IPS DF 6.9 (cell line): Measurements from ENCODE around the gene GPC5.

Experiments
- DNase-seq: peaks from one replicate; pipeline ENCODE4 v3.0.0-alpha.2; 2013; ENCODE audit warnings: low read depth, low spot score
- H3K27ac ChIP-seq: one replicate; pipeline ENCODE4 v1.5.1; 2013; ENCODE audit warnings: low read length, control low read depth
- H3K27me3 ChIP-seq: 2 replicates; pipeline ENCODE4 v1.6.1; 2013; ENCODE audit warnings: mild to moderate bottlenecking, low read length; ENCODE audit not compliant: control insufficient read depth, insufficient read depth
- H3K36me3 ChIP-seq: 2 replicates; pipeline ENCODE4 v1.6.1; 2013; ENCODE audit warnings: low read length; ENCODE audit not compliant: control insufficient read depth, insufficient read depth
- H3K4me1 ChIP-seq: 2 replicates; pipeline ENCODE4 v1.6.1; 2013; ENCODE audit warnings: low read length; ENCODE audit not compliant: control insufficient read depth, insufficient read depth
- H3K4me3 ChIP-seq: 2 replicates; pipeline ENCODE4 v1.5.1; 2013; ENCODE audit warnings: mild to moderate bottlenecking, low read length
- H3K9me3 ChIP-seq: 2 replicates; pipeline ENCODE4 v1.6.1; 2013; ENCODE audit warnings: low read length, inconsistent platforms; ENCODE audit not compliant: control insufficient read depth, insufficient read depth
- WGBS: extraction: QIAGEN DNeasy Blood & Tissue Kit; methylation state at CpG from one replicate; pipeline ENCODE4 v1.1.7; 2013; ENCODE audit warnings: mixed read lengths, missing lambda C conversion rate; ENCODE audit not compliant: insufficient read length, insufficient coverage; 5-methylcytosine and 5-hydroxymethylcytosine counted together

GPC5 gene

DNA sequence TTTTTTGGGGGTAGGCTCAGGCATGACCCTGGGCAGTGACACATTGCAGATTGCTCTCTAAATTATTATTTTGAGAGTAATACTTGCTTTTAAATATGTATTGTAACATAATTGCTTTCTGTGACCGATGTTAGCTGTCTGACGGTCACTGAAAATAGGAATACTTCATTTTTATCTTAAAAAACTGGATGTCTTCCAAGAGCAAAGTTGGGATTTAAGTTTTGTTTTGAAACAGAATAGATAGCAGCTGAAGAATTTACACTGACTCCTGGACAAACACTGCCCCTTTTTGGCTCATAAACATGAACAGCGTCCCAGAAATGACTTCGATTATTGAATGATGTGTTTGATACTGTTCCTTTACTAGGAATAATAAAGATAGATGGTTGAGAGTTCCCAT, 535.9 kb downstream of the GPC5 start:
- Histone ChIP-seq H3K27ac (no peak overlapping the region), H3K4me1 (no peaks in the 10 kb centered on the region), H3K36me3 (no peaks in the 10 kb centered on the region), H3K9me3 (no peaks in the 10 kb centered on the region), H3K4me3 (no peak overlapping the region), H3K27me3 (no peaks in the 10 kb centered on the region)
- no peak for DNase-seq
- no CpG with 5 or more reads among the region's 4 CpGs for WGBS

DNA sequence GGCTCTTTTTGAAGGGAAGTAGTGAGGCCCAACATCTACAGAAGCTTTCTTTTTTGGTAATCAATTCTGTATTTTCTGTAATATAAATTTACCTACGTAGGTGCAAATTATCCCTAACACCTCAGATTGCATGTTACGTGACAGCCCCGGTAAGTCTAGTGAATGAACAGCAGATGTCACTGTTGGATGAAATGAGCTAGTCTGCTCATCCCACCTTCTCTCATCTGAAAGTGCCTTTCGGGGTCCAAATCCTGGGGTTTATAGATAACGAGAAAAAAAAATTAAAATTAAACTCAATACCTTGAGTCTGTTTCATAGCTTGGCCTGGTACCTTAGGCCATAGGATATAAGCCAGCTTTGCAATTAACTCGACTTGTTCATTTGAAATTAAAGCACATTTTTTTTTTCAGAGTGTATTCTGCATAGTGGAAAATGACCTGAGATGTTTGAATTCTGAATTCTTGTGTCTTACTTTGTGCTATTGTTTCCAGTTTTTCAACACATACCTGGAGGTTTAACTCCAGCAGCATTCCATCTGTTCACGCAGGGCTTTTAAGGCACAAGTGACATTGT, 548.2 kb downstream of the GPC5 start:
- Histone ChIP-seq H3K9me3 (no peaks in the 10 kb centered on the region), H3K36me3 (no peaks in the 10 kb centered on the region), H3K27me3 (no peaks in the 10 kb centered on the region), H3K4me1 (no peaks in the 10 kb centered on the region), H3K27ac (no peak overlapping the region), H3K4me3 (no peak overlapping the region)
- WGBS, result no CpG with 5 or more reads among the region's 7 CpGs
- no peak for DNase-seq

DNA sequence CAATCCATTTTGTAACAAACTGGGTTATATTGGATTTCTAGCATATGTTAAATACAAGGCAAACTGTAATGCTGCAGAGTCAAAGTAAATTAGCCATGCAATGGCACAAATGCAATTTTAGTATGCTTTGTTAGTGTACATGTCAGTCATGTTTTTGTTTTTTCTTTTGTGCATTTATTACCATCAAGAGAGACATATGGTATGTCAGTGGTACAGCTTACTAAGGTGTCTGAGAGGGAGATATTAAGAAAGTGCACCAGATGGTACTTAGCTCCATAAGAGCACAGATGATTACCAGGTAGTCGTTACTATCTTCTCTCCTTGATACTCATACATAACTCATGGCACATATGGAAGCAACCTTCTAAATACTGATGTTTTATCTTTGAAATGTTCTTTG, 550.3 kb downstream of the GPC5 start:
- Histone ChIP-seq H3K4me1 (no peaks in the 10 kb centered on the region), H3K9me3 (no peaks in the 10 kb centered on the region), H3K36me3 (no peaks in the 10 kb centered on the region), H3K4me3 (no peak overlapping the region), H3K27me3 (no peaks in the 10 kb centered on the region), H3K27ac (no peak overlapping the region)
- no peak for DNase-seq
- no CpG with 5 or more reads among the region's 1 CpG for WGBS

GRCh38 chr13:91950803-91951202, 552.4 kb downstream of the GPC5 start:
- H3K36me3 ChIP-seq, result no peaks in the 10 kb centered on the region
- no peaks in the 10 kb centered on the region for H3K9me3 ChIP-seq
- WGBS, result no CpG with 5 or more reads among the region's 1 CpG
- no peaks in the 10 kb centered on the region for H3K27me3 ChIP-seq
- H3K27ac ChIP-seq, result no peak overlapping the region
- no peaks in the 10 kb centered on the region for H3K4me1 ChIP-seq
- H3K4me3 ChIP-seq, result no peak overlapping the region
- DNase-seq, result no peak

- Histone ChIP-seq H3K9me3 (no peaks in the 10 kb centered on the region), H3K36me3 (no peaks in the 10 kb centered on the region), H3K4me3 (no peak overlapping the region), H3K27me3 (no peaks in the 10 kb centered on the region), H3K4me1 (no peaks in the 10 kb centered on the region), H3K27ac (no peak overlapping the region)
- DNase-seq, result no peak
- no CpG with 5 or more reads among the region's 1 CpG for WGBS
Measured at GRCh38 chr13:91955546-91956355, 557.3 kb downstream of the GPC5 start.

- no peaks in the 10 kb centered on the region for H3K36me3 ChIP-seq
- H3K27ac ChIP-seq, result no peak overlapping the region
- DNase-seq, result no peak
- H3K4me3 ChIP-seq, result no peak overlapping the region
- WGBS, result no CpG with 5 or more reads among the region's 1 CpG
- no peaks in the 10 kb centered on the region for H3K27me3 ChIP-seq
- no peaks in the 10 kb centered on the region for H3K9me3 ChIP-seq
- no peaks in the 10 kb centered on the region for H3K4me1 ChIP-seq
Measured at GRCh38 chr13:91960947-91961346, 562.5 kb downstream of the GPC5 start.

- DNase-seq, result no peak
- H3K27me3 ChIP-seq, result no peaks in the 10 kb centered on the region
- H3K9me3 ChIP-seq, result no peaks in the 10 kb centered on the region
- no peak overlapping the region for H3K27ac ChIP-seq
- no peaks in the 10 kb centered on the region for H3K36me3 ChIP-seq
- H3K4me3 ChIP-seq, result no peak overlapping the region
- H3K4me1 ChIP-seq, result no peaks in the 10 kb centered on the region
Measured at GRCh38 chr13:91962946-91963345, 564.5 kb downstream of the GPC5 start.

DNA sequence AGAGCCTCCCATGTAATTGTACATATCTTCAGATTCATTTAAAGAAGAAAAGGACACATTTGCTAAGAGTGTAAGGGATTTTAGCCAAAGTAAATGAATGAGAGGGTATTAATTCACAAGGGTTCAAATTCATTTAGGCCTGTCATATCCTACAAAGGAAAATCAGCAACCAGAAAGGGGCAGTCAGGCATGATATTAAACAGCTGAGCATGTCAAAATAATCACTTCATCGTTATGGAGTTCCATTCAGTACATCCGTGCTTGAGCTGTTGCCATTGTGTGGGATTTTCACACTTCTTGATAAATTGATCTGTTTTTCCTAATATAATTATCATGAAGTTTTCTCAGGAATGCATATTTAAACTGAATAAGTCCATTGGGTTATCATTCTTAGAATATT, 567.1 kb downstream of the GPC5 start:
- Histone ChIP-seq H3K36me3 (no peaks in the 10 kb centered on the region), H3K4me1 (no peaks in the 10 kb centered on the region), H3K4me3 (no peak overlapping the region), H3K9me3 (no peaks in the 10 kb centered on the region), H3K27ac (no peak overlapping the region), H3K27me3 (no peaks in the 10 kb centered on the region)
- WGBS, result no CpG with 5 or more reads among the region's 2 CpGs
- DNase-seq, result no peak

DNA sequence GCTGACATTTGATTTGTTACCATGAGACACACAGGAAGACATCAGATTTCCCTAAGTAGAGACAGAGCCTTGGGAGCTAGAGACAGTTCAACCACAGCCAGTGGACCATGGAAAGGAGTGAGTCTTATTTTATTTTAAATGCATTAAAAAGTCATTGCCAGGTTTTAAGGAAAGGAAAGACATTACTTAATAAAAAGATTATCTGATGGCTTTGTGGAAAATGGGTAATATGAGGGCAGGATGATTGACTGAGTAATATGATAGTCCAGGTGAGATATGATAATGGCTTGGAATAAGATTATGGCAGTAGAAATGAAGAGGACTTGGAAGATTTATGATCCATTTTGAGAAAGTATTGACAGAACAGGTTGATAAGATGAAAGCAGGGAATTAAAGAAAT, 580.1 kb downstream of the GPC5 start:
- DNase-seq, result no peak
- no peaks in the 10 kb centered on the region for H3K27me3 ChIP-seq
- H3K27ac ChIP-seq, result no peak overlapping the region
- H3K4me3 ChIP-seq, result no peak overlapping the region
- H3K4me1 ChIP-seq, result no peaks in the 10 kb centered on the region
- H3K36me3 ChIP-seq, result no peaks in the 10 kb centered on the region
- H3K9me3 ChIP-seq, result no peaks in the 10 kb centered on the region

DNA sequence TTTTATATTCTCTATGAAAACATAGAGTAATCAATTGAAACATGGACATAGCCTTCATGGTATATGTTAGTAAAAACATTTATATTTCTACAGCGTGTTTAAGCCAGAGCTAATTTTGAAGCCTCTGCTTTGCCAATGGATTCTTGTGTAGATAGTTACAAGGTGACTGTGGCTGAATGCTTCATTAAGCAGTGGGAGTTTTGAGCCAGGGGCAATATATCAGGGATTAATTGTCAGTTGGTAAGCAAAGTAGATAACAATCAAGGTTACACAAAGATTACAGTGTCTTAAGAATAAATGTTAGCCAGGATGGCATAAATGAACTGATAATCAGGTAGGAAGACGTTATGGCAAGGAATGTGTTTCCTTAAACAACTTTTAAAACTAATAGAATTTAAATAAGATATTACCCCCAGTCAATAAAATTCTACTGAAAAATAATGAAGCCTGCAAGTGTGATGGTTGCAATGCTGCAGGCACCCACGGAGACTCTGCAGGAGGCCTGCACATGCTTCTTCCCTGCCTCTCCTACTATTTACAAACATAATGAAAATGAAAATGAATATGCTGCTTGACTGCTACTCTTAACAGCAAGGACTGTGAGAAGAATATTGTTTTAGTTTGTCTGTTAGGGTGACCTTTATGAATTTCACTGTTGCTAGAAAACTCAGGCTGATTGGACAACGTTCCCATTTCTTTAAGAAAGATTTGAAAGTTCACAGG, 588.5 kb downstream of the GPC5 start:
- Histone ChIP-seq H3K27me3 (no peaks in the 10 kb centered on the region), H3K4me3 (no peak overlapping the region), H3K4me1 (no peaks in the 10 kb centered on the region), H3K36me3 (no peaks in the 10 kb centered on the region), H3K27ac (no peak overlapping the region), H3K9me3 (no peaks in the 10 kb centered on the region)
- WGBS, result no CpG with 5 or more reads among the region's 4 CpGs
- no peak for DNase-seq
